OCI-LY1 (cell line): ENCODE results near the gene KANSL3.

Experiments
- CTCF ChIP-seq: fragments of 200-600 bp; sonication (generic), shearing (Covaris generic); IDR thresholded peaks from 2 replicates; pipeline ENCODE4 v1.5.1; 2017; ENCODE audit warnings: mild to moderate bottlenecking, antibody characterized with exemption, low read length, moderate library complexity, mixed read lengths
- EZH2 ChIP-seq: fragments of 200-600 bp; sonication (generic), shearing (Covaris generic); IDR thresholded peaks from 2 replicates; pipeline ENCODE4 v1.8.0; 2017; ENCODE audit warnings: borderline replicate concordance, mixed run types, mild to moderate bottlenecking, antibody characterized with exemption, low read length, moderate library complexity, mixed read lengths

- TF ChIP-seq EZH2 (no peak), CTCF (no peak)
Measured at GRCh38 chr2:96637385-96638143, 548 bp downstream of the KANSL3 start.
